Stimulated activated naive CD8-positive, alpha-beta T cell treated with anti-CD3 and anti-CD28 coated beads, Interleukin-15, Interleukin-2, amounts not matched to agents 100 ng/mL and 50 ng/mL, for 24 hours (primary cell): ENCODE measurements around the gene BBS10.
"Not testable (repeated sequence)": the region's sequence is repeated elsewhere in the genome, so short reads cannot be mapped to it uniquely, and the experiment has no call there.

Source experiments
- H3K27ac Mint-ChIP-seq: one replicate; pipeline ENCODE4 v1.8.0; 2021; ENCODE audit warnings: mild to moderate bottlenecking, mixed read lengths
- H3K27me3 Mint-ChIP-seq: one replicate; pipeline ENCODE4 v1.8.0; 2021; ENCODE audit warnings: mixed read lengths
- H3K36me3 Mint-ChIP-seq: one replicate; pipeline ENCODE4 v1.8.0; 2021; ENCODE audit warnings: low read depth, mixed read lengths
- H3K4me1 Mint-ChIP-seq: one replicate; pipeline ENCODE4 v1.8.0; 2021; ENCODE audit warnings: low read depth, mixed read lengths
- H3K4me3 Mint-ChIP-seq: one replicate; pipeline ENCODE4 v1.8.0; 2021; ENCODE audit warnings: mild to moderate bottlenecking, mixed read lengths
- H3K9me3 Mint-ChIP-seq: one replicate; pipeline ENCODE4 v1.8.0; 2021; ENCODE audit warnings: mixed read lengths

BBS10 gene

GRCh38 chr12:76348079-76348901, at the start of gene BBS10:
Gene BBS10, minus strand, starts transcription at chr12:76348415. Its CDS starts 57 bp downstream, at chr12:76348358.
- H3K4me1 Mint-ChIP-seq, result peaks cover 34% of the 10 kb centered on the region
- peaks cover 14% of the 10 kb centered on the region for H3K36me3 Mint-ChIP-seq
- H3K4me3 Mint-ChIP-seq, result peak within 1 kb of the TSS; percentile 90
- no peaks in the 10 kb centered on the region for H3K27me3 Mint-ChIP-seq
- peak within 1 kb of the TSS; percentile 93 for H3K27ac Mint-ChIP-seq
- no peaks in the 10 kb centered on the region for H3K9me3 Mint-ChIP-seq

DNA sequence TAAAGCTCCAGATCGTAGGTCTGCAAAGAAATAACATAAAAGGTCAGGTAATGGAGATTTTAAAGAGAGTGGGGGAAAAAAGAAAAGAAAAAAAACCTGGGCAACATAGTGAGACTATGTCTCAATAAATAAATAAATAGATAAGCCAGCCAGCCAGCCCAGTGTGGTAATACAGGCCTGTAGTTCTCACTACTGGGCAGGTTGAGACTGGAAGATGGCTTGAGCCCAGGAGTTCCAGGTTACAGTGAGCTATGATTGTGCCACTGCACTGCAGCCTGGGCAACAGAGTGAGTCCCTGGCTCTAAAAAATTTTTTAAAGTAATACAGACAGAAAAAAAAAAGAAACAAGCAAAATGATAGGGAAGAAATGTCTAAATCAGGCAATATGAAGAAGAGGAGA, 43.2 kb upstream of the BBS10 start:
- Mint-ChIP-seq H3K4me1 (no peaks in the 10 kb centered on the region), H3K4me3 (no peak overlapping the region), H3K27ac (peak overlapping the region; percentile 43), H3K36me3 (peaks cover 62% of the 10 kb centered on the region), H3K27me3 (no peaks in the 10 kb centered on the region), H3K9me3 (no peaks in the 10 kb centered on the region)

GRCh38 chr12:76387614-76388013, 39.4 kb upstream of the BBS10 start:
- H3K4me1 Mint-ChIP-seq, result no peaks in the 10 kb centered on the region
- H3K36me3 Mint-ChIP-seq, result peaks cover 67% of the 10 kb centered on the region
- H3K9me3 Mint-ChIP-seq, result no peaks in the 10 kb centered on the region
- H3K27ac Mint-ChIP-seq, result no peak overlapping the region
- H3K4me3 Mint-ChIP-seq, result no peak overlapping the region
- no peaks in the 10 kb centered on the region for H3K27me3 Mint-ChIP-seq

GRCh38 chr12:76384560-76384959, 36.3 kb upstream of the BBS10 start:
- Mint-ChIP-seq H3K27me3 (no peaks in the 10 kb centered on the region), H3K4me1 (no peaks in the 10 kb centered on the region), H3K27ac (no peak overlapping the region), H3K36me3 (peaks cover 49% of the 10 kb centered on the region), H3K4me3 (no peak overlapping the region), H3K9me3 (no peaks in the 10 kb centered on the region)

DNA sequence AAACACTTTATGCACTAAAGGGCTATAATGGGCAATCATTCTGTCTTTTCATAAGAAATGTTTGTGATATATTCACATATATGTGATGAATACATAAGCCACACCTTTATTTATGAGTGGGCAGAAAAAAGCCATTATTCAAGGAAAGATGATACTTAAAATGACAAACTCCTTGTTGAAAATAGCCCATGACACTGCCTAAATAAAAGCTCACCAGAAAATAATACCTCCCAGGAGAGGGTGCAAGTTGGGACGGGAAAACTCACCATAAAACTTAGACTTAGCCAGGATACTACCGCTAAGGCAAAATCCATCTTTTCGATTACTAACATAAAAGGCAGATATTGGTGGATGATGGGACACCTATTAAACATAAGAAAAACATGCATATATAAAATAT, 35.8 kb upstream of the BBS10 start:
- Mint-ChIP-seq H3K4me3 (no peak overlapping the region), H3K27me3 (no peaks in the 10 kb centered on the region), H3K36me3 (peaks cover 48% of the 10 kb centered on the region), H3K9me3 (no peaks in the 10 kb centered on the region), H3K4me1 (no peaks in the 10 kb centered on the region), H3K27ac (no peak overlapping the region)

GRCh38 chr12:76379261-76379660, 31.0 kb upstream of the BBS10 start:
- H3K27ac Mint-ChIP-seq, result no peak overlapping the region

DNA sequence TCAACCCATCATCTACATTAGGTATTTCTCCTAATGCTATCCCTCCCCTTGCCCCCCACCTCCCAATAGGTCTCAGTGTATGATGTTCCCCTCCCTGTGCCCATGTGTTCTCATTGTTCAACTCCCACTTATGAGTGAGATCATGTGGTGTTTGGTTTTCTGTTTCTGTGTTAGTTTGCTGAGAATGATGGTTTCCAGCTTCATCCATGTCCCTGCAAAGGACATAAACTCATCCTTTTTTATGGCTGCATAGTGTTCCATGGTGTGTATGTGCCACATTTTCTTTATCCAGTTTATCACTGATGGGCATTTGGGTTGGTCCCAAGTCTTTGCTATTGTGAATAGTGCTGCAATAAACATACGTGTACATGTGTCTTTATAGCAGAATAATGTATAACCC, 28.7 kb upstream of the BBS10 start:
- not testable (repeated sequence) for H3K27me3 Mint-ChIP-seq

More at GRCh38 chr12:76379261-76379660, 31.0 kb upstream of the BBS10 start:
- peaks cover 60% of the 10 kb centered on the region for H3K36me3 Mint-ChIP-seq
- H3K9me3 Mint-ChIP-seq, result no peaks in the 10 kb centered on the region
- no peak overlapping the region for H3K4me3 Mint-ChIP-seq
- H3K4me1 Mint-ChIP-seq, result no peaks in the 10 kb centered on the region
- no peaks in the 10 kb centered on the region for H3K27me3 Mint-ChIP-seq

DNA sequence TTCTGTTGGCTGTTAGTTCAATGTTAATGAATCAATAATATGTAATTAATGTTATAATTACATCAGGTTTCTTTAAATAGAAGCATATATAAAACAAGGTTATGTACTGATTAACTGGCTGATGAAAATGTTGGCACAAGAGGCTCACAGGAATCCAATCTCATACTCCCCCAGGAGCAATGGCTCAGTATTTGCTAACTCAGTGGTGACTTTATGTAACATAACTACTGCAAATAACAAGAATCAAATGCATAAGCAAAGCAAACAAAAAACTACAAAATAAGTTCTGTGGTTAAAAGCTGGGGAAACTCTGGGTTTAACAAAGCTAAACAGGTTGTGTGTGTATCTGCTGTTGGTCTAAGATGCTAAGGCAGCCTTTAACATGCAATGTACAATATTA, 27.7 kb upstream of the BBS10 start:
- Mint-ChIP-seq H3K4me3 (no peak overlapping the region), H3K27ac (no peak overlapping the region), H3K4me1 (no peaks in the 10 kb centered on the region), H3K9me3 (no peaks in the 10 kb centered on the region), H3K36me3 (peaks cover 57% of the 10 kb centered on the region), H3K27me3 (no peaks in the 10 kb centered on the region)

More for the DNA sequence above, 28.7 kb upstream of the BBS10 start:
- H3K9me3 Mint-ChIP-seq, H3K4me3 Mint-ChIP-seq, H3K27ac Mint-ChIP-seq, H3K4me1 Mint-ChIP-seq: not testable (repeated sequence)
- H3K36me3 Mint-ChIP-seq, result peaks cover 57% of the 10 kb centered on the region

- H3K27ac Mint-ChIP-seq, result no peak overlapping the region
- no peaks in the 10 kb centered on the region for H3K4me1 Mint-ChIP-seq
- H3K4me3 Mint-ChIP-seq, result no peak overlapping the region
- no peaks in the 10 kb centered on the region for H3K9me3 Mint-ChIP-seq
- H3K27me3 Mint-ChIP-seq, result no peaks in the 10 kb centered on the region
- peaks cover 59% of the 10 kb centered on the region for H3K36me3 Mint-ChIP-seq
Measured at GRCh38 chr12:76375470-76375869, 27.3 kb upstream of the BBS10 start.

- no peaks in the 10 kb centered on the region for H3K4me1 Mint-ChIP-seq
- H3K4me3 Mint-ChIP-seq, result no peak overlapping the region
- no peaks in the 10 kb centered on the region for H3K9me3 Mint-ChIP-seq
- peaks cover 64% of the 10 kb centered on the region for H3K36me3 Mint-ChIP-seq
- no peaks in the 10 kb centered on the region for H3K27me3 Mint-ChIP-seq
- H3K27ac Mint-ChIP-seq, result no peak overlapping the region
Measured at GRCh38 chr12:76374386-76375020, 26.3 kb upstream of the BBS10 start.

GRCh38 chr12:76368230-76368629, 20.0 kb upstream of the BBS10 start:
- Mint-ChIP-seq H3K36me3 (peaks cover 74% of the 10 kb centered on the region), H3K27ac (no peak overlapping the region), H3K27me3 (no peaks in the 10 kb centered on the region), H3K9me3 (peaks cover 5% of the 10 kb centered on the region), H3K4me1 (no peaks in the 10 kb centered on the region), H3K4me3 (no peak overlapping the region)

GRCh38 chr12:76366163-76366562, 17.9 kb upstream of the BBS10 start:
- Mint-ChIP-seq H3K9me3 (peaks cover 5% of the 10 kb centered on the region), H3K27ac (no peak overlapping the region), H3K27me3 (no peaks in the 10 kb centered on the region), H3K36me3 (peaks cover 70% of the 10 kb centered on the region), H3K4me3 (no peak overlapping the region), H3K4me1 (no peaks in the 10 kb centered on the region)

- not testable (repeated sequence) for H3K9me3 Mint-ChIP-seq, H3K27ac Mint-ChIP-seq, H3K27me3 Mint-ChIP-seq, H3K4me3 Mint-ChIP-seq, H3K4me1 Mint-ChIP-seq
- peaks cover 65% of the 10 kb centered on the region for H3K36me3 Mint-ChIP-seq
Measured at GRCh38 chr12:76364131-76364530, 15.9 kb upstream of the BBS10 start.

- no peak overlapping the region for H3K27ac Mint-ChIP-seq
- no peaks in the 10 kb centered on the region for H3K27me3 Mint-ChIP-seq
- H3K4me1 Mint-ChIP-seq, result no peaks in the 10 kb centered on the region
- no peak overlapping the region for H3K4me3 Mint-ChIP-seq
- H3K9me3 Mint-ChIP-seq, result no peaks in the 10 kb centered on the region
- H3K36me3 Mint-ChIP-seq, result peaks cover 52% of the 10 kb centered on the region
Measured at GRCh38 chr12:76360316-76360715, 12.1 kb upstream of the BBS10 start.

DNA sequence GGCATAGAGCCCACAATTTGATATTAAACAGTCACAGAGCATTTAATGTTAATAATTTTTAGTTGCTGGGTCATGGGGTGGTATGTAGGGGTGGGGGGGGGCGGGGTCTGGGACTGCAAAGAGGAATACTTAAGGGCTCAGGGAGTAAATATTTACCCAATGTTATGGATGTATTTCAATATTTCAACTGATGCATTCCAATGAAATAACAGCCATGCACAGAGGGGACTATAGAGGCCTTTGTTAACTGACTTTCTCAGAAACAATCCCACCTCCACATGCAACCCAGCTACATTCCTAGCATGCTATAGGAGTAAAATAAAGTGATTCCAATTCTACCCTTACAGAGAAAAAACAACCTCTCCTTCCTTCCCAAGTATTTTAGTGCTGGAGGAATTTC, 7.9 kb upstream of the BBS10 start:
- no peaks in the 10 kb centered on the region for H3K9me3 Mint-ChIP-seq
- no peak overlapping the region for H3K27ac Mint-ChIP-seq
- peaks cover 41% of the 10 kb centered on the region for H3K36me3 Mint-ChIP-seq

More for the DNA sequence above, 7.9 kb upstream of the BBS10 start:
- no peak overlapping the region for H3K4me3 Mint-ChIP-seq
- no peaks in the 10 kb centered on the region for H3K4me1 Mint-ChIP-seq
- no peaks in the 10 kb centered on the region for H3K27me3 Mint-ChIP-seq
